NCI-H446 treated with DMSO at 0.1 percent for 48 hours (cell line): Measurements from ENCODE around the gene TUT1.
A peak's percentile ranks its signal among the peaks of the same experiment; 100 is the strongest.

ENCODE experiments used
- DNase-seq: peaks from one replicate; lab custom pipeline; 2025; lab: John Stamatoyannopoulos, UW

The TUT1 gene

DNA sequence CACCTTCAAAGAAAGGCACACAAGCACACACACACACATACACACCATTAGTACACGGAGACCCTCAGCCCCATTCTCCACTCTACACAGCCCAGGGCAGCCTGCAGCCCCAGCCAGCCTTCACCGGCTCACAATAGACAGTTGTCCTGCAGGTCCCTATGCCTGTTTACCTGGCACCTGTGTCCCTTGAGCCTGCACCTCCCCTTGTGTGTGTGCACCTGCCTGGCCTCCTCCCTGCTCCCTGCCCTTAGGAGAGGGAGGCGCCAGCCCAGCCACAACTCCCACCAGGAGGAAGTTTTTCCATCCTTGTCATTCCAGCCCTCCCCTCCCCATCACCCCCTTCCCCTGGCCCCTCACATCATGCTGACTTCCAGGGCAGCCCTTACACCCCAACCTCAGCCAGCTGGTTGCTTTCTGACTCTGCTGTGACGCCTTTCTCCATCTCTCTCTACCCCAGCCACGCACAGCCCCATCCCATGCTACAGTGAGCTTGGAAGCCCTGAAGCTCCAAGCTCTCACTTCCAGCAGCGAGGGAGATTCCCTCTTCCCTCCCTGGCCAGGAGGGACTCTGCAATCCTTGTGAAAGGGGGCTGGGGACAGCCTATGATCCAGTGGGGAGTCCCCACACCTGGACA, 49.1 kb downstream of the TUT1 start:
- DNase-seq, result no peak

DNA sequence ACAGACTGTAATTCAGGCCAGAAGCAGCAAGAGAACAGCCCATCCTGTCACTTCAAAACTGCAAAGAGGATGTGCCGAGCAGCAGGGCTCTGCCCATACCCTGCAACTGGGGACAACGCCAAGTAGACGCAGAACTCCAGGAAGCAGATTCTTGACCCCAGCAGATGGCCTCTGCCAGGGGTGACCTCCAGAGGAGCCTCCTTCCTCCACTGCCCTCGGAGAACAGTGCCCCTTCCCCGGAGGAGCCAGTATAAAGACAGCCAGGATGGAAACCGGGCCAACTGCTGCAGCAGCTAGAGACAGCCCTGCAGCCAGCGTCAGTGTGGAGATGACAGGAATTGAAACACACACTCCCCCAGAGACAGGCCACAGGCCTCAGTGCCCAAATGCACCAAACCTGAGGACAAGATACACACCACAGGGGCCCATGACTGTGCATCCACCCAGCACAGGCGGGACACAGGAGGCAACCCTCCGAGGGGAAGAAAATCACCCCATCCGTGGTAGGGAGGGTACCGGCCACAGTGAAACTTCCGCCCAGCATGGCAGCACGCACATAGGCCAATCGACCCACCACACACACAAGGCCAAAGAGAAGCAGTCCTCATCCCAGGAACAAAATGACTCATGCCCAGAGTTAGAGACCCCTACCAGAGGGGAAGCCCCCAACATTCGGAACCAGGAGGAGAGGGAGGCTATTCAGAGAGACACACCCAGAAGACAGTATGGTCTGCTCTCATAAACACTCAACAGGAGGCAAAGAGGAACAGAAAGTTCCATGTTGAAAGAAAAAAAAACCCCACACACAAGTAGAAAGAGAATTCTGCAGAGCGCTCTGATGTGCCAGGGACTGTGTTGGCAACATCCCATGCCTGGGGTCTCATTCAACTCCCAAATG, 50.3 kb downstream of the TUT1 start:
- no peak for DNase-seq

DNA sequence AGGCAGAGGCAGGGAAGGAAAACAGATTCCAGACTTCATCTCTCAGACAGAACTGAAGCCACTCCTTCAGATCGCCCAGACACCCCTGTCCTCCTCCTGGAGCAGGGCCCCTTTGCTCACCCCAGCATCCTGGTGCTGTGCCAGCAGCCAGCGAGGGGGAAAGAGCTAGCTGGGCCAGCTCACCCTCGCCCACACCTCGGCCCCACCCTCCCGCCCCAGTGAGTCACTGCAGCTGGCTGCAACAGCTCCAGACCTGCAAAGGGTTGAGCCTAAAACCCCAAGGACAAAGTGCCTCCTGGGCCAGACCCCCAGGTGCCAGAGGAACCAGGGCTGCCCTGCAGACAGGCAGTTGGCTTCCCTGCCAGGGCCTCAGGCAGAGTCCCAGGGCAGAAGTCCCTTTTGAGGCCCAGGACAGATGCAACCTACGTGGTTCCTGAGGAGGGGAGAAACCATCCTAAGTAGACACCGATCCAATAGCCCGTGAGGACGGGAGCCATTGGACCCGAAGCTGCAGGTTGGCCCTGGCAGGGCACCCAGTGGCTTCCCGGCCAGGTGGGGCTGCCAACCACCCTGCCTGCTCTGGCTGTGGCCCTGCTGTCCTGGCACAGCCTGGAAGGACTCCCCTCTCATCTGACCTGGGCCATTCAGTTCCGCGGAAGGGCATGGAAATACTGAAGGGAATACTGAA, 51.9 kb downstream of the TUT1 start:
- DNase-seq, result peak; percentile 16

DNA sequence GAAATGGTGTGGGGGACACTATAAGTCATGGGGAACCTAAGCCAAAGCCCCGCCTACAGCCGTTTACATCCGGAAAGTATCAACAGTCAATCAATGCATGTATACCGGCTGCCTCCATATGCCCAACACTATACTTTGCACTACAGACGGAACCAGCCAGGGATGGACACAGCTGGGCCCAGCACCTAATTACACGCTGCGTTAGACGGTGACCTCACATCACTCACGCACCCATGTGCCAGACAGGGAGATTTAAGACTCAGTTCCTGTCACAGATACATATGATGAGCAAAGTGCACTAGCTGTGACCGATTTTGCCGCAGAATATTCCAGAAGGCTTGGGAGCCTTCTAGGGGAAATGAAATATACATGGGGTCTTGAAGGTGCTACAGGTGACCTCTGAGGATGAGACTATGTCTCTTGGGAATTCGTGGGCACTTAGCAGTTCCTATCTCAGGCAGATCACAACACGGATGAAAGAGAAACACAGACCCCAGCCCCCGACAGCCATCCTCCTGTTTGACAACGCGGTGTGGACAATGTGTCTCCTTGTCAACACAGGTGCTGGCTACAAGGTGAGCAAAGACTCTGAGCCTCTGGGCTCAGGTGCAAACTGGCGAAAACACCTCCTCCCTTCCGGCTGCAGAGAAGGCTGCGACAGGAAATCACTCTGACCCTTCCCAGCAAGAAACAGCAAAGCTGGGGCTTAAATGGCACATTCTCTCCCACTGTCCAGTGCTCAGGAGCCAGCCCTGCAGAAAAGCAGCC, 52.7 kb downstream of the TUT1 start:
- DNase-seq, result no peak

DNA sequence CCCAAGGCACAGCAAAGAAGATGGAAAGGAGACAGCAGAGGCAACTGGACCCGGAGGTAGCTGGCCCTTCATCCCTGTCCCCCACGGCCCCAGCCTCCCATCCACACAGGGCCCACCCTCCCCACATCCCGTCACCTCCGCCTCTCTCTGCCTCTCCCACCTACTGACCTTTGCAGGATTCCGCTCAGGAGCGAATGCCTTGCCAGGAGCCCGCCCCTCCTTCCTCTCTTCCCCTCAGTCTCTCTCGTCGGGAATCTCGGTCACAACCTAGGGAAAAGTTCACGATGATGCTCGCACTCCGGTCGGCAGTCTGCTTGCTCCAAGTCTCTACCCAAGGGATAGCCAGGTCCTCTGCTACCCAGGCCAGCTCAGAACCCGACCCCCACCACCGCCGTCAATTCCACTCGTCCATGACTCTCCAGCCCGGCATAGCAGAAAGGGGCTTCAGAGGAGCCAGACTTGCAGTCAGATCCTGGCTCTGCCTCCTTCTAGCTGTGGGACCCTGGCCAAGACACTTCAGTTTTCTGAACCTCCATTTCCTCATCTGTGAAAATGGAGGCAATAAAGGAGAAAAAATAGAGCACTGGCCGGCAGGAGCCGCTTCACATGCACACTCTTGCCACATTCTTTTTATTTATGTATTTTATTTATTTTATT, 54.9 kb downstream of the TUT1 start:
- no peak for DNase-seq

DNA sequence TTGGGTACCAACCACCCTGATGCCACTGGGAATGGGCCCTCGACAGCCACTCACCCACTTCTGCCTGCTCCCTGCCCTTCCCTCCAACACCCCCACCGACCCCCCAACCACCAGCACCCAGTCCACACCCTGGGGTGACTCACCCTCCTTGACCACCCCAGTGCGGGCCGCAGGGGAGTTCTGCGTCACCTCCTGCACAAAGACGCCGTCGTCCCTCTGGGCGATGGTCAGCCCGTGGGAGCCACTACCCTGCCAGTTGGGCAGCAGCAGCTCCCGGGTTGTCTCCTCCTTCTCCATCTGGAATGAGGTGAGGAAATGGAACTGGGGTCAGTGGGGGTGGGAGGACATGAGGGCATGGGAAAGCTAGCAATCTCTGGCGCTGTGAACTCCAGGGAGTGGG, 55.5 kb downstream of the TUT1 start:
- no peak for DNase-seq

DNA sequence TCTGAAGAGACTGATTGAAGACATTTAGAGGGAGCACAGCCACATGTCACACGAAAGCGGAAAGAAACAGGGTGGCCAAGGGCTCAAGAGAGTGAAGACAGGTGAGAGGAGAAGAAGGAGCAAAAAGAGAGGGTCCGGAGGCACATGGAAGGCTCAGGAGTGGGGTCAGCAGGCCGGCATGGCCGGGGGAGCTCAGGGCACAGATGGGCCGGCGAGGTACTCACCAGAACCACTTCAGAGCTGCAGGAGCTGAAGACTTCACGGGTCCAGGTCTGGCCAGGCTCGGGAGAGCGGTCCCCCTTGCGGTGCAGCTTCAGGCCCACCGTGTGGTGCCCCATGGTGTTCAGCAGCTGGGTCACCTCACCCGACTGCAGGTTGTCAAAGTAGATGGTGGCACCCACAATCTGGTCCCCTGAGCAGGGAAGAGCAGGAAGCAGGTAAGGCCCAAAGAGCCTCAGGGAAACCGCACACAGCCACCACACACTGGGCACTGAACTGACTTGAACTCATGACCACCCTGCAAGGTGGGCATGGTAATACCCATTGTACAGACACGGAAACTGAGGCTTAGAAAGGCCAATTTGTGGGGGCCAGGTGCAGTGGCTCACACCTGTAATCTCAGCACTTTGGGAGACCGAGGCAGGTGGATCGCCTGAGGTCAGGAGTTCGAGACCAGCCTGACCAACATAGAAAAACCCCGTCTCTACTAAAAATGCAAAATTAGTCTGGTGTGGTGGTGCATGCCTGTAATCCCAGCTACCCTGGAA, 56.4 kb downstream of the TUT1 start:
- DNase-seq, result no peak

DNA sequence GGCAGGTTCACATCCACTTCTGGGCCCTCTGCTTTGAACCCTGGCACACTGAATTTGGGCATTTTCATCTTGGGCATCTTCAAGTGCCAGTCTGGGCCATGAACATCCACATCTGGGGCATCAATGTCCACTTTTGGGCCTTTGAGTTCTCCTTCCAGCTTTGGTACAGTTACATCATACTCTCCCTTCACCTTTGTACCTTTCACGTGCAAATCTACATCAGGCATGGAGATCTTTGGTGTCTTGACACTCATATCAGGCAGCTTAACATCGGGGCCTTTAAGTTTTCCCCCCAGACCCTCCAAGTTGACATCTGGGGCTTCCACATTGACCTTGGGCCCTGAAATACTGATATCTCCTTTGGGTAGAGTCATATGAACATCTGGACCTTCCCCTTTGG, 59.2 kb downstream of the TUT1 start:
- DNase-seq, result no peak
